ENCODE results near the gene HLA-DQA1. TPM values are rescaled to one million over a fixed set of nuclear protein-coding genes. Genes with fewer than 3 reads are reported as not detected.

HLA-DQA1 gene
- total and polyA plus RNA-seq, 10 of the 15 experiments (the other 5 are each of a cell fraction or from before 2014, with no cell fraction given): 289 to 1,769 (median 460) TPM

DNA sequence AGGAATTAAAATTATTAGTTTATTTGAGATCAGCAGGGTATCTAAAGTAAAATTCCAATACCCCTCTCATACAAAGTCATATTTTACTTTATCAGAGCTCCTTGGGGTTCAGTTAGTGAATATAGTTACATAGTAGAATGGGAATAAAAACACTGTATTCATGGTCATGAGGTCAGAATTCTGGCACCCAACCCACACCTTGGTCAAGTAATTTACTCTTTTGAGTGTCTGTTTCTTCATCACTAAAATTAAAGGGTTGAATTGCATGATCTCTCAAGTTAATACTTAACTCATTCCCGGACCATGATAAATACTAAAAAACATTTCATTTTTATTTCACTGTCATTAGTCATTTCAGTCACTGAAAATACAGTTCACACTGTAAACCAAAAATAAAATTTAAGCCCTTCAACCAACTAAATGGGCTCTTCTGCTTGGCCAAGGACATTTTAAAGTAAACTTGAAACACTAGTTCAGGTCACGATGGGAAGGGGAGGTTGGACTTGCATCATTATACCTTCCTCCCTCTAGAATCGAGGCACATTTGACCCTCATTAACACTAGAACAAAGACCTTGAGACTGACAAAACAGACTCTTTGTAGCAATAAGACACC, 26.4 kb upstream of the HLA-DQA1 start:
- Histone ChIP-seq H3K27ac (ENCODE audit: control insufficient read depth, insufficient read depth) (peak overlapping the region; percentile 95), H3K36me3 (ENCODE audit: control insufficient read depth in 2 of 2, insufficient read depth in 2 of 2, low read length in 1 of 2) (no peaks in the 10 kb centered on the region), H3K9ac (ENCODE audit: control insufficient read depth, insufficient read depth, low read length) (peak overlapping the region; percentile 68), H3K4me3 (no peak overlapping the region), H3K9me3 (replicated peaks; ENCODE audit: control insufficient read depth, insufficient read depth, low read length) (no peaks in the 10 kb centered on the region; the same call in 2 of the 3 replicates), H2AFZ (ENCODE audit: control insufficient read depth, low read depth, low read length) (peak overlapping the region; percentile 44; the same call in 1 of the 2 replicates), H3K79me2 (ENCODE audit: control insufficient read depth, insufficient read depth, low read length) (peaks cover 17% of the 10 kb centered on the region), H3K4me1 (ENCODE audit: control insufficient read depth, insufficient read depth, low read length) (peaks cover 17% of the 10 kb centered on the region), H3K4me2 (ENCODE audit: control insufficient read depth, insufficient read depth) (peak overlapping the region; percentile 39), H4K20me1 (ENCODE audit: control insufficient read depth, insufficient read depth) (no peaks in the 10 kb centered on the region), H3K27me3 (replicated peaks in 1 of 2; ENCODE audit: control insufficient read depth in 2 of 2, insufficient read depth in 2 of 2, low read length in 1 of 2) (no peaks in the 10 kb centered on the region)
- ChIA-PET RAD21 (ENCODE audit: unreplicated experiment) (interaction anchor here (0.6 to 3.2 kb wide), 4 partner anchors 12 to 283 kb away, joined by 3 to 21 read pairs (median 8); partner anchors contain the start of gene HLA-DQA1), CTCF (interaction anchor here (0.9 kb wide), 1 partner anchor 27 kb away, joined by 3 read pairs; the partner anchor contains the start of gene HLA-DQA1), POLR2A (interaction anchor here (1.1 to 4.8 kb wide), 3 partner anchors 11 to 55 kb away, joined by 3 to 50 read pairs (median 27); partner anchors contain the start of genes HLA-DQA1 and HLA-DQB1), SMC1A (ENCODE audit: uncharacterized antibody, unreplicated experiment) (interaction anchor here (1.4 to 3.2 kb wide), 4 partner anchors 11 to 27 kb away, joined by 3 to 27 read pairs (median 17); partner anchors contain the start of gene HLA-DQA1)
- in situ Hi-C loops (cut with MboI) (loop anchor here (10.0 to 25.0 kb wide), 2 partner anchors 334 to 1048 kb away; partner anchors contain the start of genes HLA-DMB and LTA), intact Hi-C loops (cut with micrococcal nuclease; ENCODE audit: unreplicated experiment) (loop anchor here (1.0 to 2.0 kb wide), 4 partner anchors 13 to 173 kb away; partner anchors contain the start of genes HLA-DQA1 and HLA-DQB1)
- ATAC-seq (peak; percentile 40), DNase-seq (ENCODE audit: low read depth, low spot score) (no peak), FAIRE-seq (no peak)
- WGBS (ENCODE audit: insufficient coverage, insufficient replicate concordance, low lambda C conversion rate, missing lambda C conversion rate): 9% methylated on average over 3 of the region's 3 CpGs
- TF ChIP-seq RUNX3 (IDR thresholded peaks at IDR 0.05; ENCODE audit: low read length) (peak; percentile 53; the same call in 1 of the 2 replicates), MEF2B (IDR thresholded peaks at IDR 0.05; ENCODE audit: partially characterized antibody, poor library complexity, severe bottlenecking) (peak; percentile 17), NR2F1 (conservative IDR thresholded peaks at IDR 0.05) (0 out of 2 replicates have a peak, but pooled peaks have one; percentile 16), POLR2AphosphoS5 (IDR thresholded peaks at IDR 0.05; ENCODE audit: low read length) (peak; percentile 70), SMARCA5 (IDR thresholded peaks at IDR 0.05) (0 out of 2 replicates have a peak, but pooled peaks have one; percentile 26), CHD2 (IDR thresholded peaks at IDR 0.05; ENCODE audit: borderline replicate concordance, low read depth, low read length) (no peak), ZBED1 (IDR thresholded peaks at IDR 0.05; ENCODE audit: borderline replicate concordance) (no peak), BRCA1 (IDR thresholded peaks at IDR 0.05; ENCODE audit: low read depth, low read length) (no peak), NFYB (IDR thresholded peaks at IDR 0.05; ENCODE audit: insufficient read depth, low read depth, low read length) (no peak), YY1 (IDR thresholded peaks at IDR 0.05; ENCODE audit: low read depth, low read length) (0 out of 2 replicates have a peak, but pooled peaks have one; percentile 7), JUNB (IDR thresholded peaks at IDR 0.05) (peak; percentile 53), NR2C1 (IDR thresholded peaks at IDR 0.05) (no peak), SMAD5 (IDR thresholded peaks at IDR 0.05; ENCODE audit: low read depth) (0 out of 2 replicates have a peak, but pooled peaks have one; percentile 24), MTA2 (IDR thresholded peaks at IDR 0.05; ENCODE audit: low read depth) (peak; percentile 34; the same call in 1 of the 2 replicates)
- TF ChIP-seq, protein P1, sequence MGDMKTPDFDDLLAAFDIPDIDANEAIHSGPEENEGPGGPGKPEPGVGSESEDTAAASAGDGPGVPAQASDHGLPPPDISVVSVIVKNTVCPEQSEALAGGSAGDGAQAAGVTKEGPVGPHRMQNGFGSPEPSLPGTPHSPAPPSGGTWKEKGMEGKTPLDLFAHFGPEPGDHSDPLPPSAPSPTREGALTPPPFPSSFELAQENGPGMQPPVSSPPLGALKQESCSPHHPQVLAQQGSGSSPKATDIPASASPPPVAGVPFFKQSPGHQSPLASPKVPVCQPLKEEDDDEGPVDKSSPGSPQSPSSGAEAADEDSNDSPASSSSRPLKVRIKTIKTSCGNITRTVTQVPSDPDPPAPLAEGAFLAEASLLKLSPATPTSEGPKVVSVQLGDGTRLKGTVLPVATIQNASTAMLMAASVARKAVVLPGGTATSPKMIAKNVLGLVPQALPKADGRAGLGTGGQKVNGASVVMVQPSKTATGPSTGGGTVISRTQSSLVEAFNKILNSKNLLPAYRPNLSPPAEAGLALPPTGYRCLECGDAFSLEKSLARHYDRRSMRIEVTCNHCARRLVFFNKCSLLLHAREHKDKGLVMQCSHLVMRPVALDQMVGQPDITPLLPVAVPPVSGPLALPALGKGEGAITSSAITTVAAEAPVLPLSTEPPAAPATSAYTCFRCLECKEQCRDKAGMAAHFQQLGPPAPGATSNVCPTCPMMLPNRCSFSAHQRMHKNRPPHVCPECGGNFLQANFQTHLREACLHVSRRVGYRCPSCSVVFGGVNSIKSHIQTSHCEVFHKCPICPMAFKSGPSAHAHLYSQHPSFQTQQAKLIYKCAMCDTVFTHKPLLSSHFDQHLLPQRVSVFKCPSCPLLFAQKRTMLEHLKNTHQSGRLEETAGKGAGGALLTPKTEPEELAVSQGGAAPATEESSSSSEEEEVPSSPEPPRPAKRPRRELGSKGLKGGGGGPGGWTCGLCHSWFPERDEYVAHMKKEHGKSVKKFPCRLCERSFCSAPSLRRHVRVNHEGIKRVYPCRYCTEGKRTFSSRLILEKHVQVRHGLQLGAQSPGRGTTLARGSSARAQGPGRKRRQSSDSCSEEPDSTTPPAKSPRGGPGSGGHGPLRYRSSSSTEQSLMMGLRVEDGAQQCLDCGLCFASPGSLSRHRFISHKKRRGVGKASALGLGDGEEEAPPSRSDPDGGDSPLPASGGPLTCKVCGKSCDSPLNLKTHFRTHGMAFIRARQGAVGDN (IDR thresholded peaks at IDR 0.05): peak; percentile 68; the same call in 1 of the 2 replicates
- TF ChIP-seq, protein P2, sequence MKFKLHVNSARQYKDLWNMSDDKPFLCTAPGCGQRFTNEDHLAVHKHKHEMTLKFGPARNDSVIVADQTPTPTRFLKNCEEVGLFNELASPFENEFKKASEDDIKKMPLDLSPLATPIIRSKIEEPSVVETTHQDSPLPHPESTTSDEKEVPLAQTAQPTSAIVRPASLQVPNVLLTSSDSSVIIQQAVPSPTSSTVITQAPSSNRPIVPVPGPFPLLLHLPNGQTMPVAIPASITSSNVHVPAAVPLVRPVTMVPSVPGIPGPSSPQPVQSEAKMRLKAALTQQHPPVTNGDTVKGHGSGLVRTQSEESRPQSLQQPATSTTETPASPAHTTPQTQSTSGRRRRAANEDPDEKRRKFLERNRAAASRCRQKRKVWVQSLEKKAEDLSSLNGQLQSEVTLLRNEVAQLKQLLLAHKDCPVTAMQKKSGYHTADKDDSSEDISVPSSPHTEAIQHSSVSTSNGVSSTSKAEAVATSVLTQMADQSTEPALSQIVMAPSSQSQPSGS (IDR thresholded peaks at IDR 0.05; ENCODE audit: low read length): 0 out of 2 replicates have a peak, but pooled peaks have one; percentile 18
- BruUV-seq (replicated peaks): no TSS peak
